Activated T-helper 17 cell treated with anti-CD3 and anti-CD28 coated beads, Interleukin-2, amount 50 U/mL, for 72 hours (primary cell): ENCODE results near the gene MYH7. TPM values are rescaled to one million over a fixed set of nuclear protein-coding genes. Genes with fewer than 3 reads are reported as not detected.

Experiments used
- ATAC-seq: fragments of 150-1000 bp; cut with Tn5 transposase; replicated peaks from 2 replicates; pipeline ENCODE4 v1.10.0; 2021; ENCODE audit warnings: mild to moderate bottlenecking, moderate library complexity
- H3K27ac Mint-ChIP-seq: one replicate; pipeline ENCODE4 v1.8.0; 2022; ENCODE audit warnings: mixed read lengths
- H3K27me3 Mint-ChIP-seq: one replicate; pipeline ENCODE4 v1.8.0; 2022; ENCODE audit warnings: mixed read lengths
- H3K36me3 Mint-ChIP-seq: one replicate; pipeline ENCODE4 v1.8.0; 2022; ENCODE audit warnings: low read depth, mild to moderate bottlenecking, mixed read lengths
- H3K4me1 Mint-ChIP-seq: one replicate; pipeline ENCODE4 v1.8.0; 2022; ENCODE audit warnings: mixed read lengths
- H3K4me3 Mint-ChIP-seq: one replicate; pipeline ENCODE4 v1.8.0; 2022; ENCODE audit warnings: mild to moderate bottlenecking, mixed read lengths
- H3K9me3 Mint-ChIP-seq: one replicate; pipeline ENCODE4 v1.8.0; 2022; ENCODE audit warnings: mixed read lengths
- total RNA-seq, 2 donors: library from RNA; stranded (reverse); gene quantifications; one replicate each; pipeline ENCODE4 v1.2.3, GENCODE V29; 2022

MYH7 gene
- under 1 TPM; 0.13 to 0.19 TPM for total RNA-seq

DNA sequence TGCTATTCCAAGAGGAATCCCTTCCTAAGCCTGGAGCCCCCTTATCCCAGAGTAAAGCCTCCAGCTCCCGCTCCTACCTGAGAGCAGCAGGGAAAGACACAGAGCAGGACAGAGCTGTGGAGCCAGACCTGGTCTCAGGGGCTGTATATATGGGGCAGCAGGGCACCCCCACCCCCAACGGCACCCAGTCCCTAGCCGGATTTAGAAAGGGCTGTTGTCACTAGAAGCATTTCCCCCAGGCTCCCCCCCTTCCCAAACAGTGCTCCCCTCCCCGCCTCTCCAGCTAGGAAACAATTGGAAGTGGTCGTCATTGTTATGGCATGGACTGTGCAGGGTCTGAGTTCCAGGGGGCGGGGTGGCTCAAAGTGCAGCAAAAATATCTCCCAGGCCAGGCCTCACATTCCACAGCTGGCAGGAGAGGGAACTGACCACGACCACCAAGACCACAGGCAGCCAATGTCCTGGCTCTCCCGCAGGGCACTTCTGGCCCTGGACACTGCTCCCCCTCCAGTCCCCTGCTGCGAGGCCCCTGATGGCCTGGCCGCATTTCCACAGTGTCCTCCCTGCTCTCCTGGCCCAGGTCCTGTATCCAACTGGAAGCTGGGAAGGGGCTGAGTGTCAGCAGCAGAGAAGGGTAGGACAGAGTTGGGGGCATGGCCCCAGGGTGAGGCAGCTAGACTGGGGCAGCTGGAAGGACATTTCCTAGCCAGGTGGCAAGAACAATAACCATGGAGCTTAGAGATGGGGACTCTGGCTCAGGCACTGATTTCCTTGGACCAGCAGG lies at the start of gene MYH7:
Gene MYH7 (minus strand): TSS at position 118 of the 784 bp plus-strand sequence. CDS start 1,928 bp downstream, outside the sequence.
- Mint-ChIP-seq H3K4me1 (no peaks in the 10 kb centered on the region), H3K27ac (no peak within 1 kb of the TSS), H3K36me3 (no peaks in the 10 kb centered on the region), H3K4me3 (no peak within 1 kb of the TSS), H3K27me3 (peaks cover 10% of the 10 kb centered on the region), H3K9me3 (no peaks in the 10 kb centered on the region)
- no peak for ATAC-seq

GRCh38 chr14:23483236-23483854 lies 47.9 kb upstream of the MYH7 start:
- no peak overlapping the region for H3K27ac Mint-ChIP-seq
- H3K27me3 Mint-ChIP-seq, result no peaks in the 10 kb centered on the region
- ATAC-seq, result no peak
- H3K4me1 Mint-ChIP-seq, result no peaks in the 10 kb centered on the region
- H3K4me3 Mint-ChIP-seq, result no peak overlapping the region
- H3K36me3 Mint-ChIP-seq, result peaks cover 71% of the 10 kb centered on the region
- H3K9me3 Mint-ChIP-seq, result no peaks in the 10 kb centered on the region

GRCh38 chr14:23482823-23483148 lies 47.3 kb upstream of the MYH7 start:
- no peak overlapping the region for H3K27ac Mint-ChIP-seq
- H3K4me3 Mint-ChIP-seq, result no peak overlapping the region

GRCh38 chr14:23481979-23482822 lies 46.7 kb upstream of the MYH7 start:
- Mint-ChIP-seq H3K4me1 (peaks cover 1% of the 10 kb centered on the region), H3K4me3 (no peak overlapping the region), H3K9me3 (no peaks in the 10 kb centered on the region), H3K27ac (no peak overlapping the region), H3K36me3 (peaks cover 60% of the 10 kb centered on the region), H3K27me3 (no peaks in the 10 kb centered on the region)
- no peak for ATAC-seq

More at GRCh38 chr14:23482823-23483148, 47.3 kb upstream of the MYH7 start:
- Mint-ChIP-seq H3K4me1 (no peaks in the 10 kb centered on the region), H3K9me3 (no peaks in the 10 kb centered on the region), H3K27me3 (no peaks in the 10 kb centered on the region), H3K36me3 (peaks cover 66% of the 10 kb centered on the region)
- ATAC-seq, result no peak

DNA sequence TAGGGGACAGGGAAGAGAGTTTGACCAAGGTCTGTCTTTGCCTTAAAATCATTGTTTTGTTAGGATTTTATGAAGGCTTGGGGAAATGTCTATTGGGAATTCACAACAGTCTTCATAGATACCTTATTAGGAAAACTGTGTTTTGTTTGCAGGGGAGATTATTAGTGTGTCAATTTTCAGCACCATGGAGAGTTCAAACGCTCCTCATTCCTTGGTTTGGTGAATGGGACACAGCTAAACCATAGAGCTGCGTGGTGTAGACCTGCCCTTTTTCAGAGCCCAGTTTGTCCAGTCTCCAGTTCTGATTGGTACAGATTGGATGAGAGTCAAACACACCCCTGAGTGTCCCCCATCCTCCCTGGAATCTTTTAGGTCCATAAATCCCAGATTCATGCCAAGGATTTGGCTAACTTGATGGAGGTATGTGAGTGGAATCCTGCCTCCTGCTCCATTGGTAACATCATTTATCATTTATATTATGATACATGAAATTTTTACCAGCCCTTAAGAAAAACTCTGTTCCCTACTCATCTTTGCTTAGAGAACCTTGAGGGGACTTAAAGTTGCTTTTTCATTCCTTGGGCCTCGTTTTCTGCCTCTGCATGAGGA lies 46.0 kb upstream of the MYH7 start:
- H3K9me3 Mint-ChIP-seq, result no peaks in the 10 kb centered on the region
- no peaks in the 10 kb centered on the region for H3K27me3 Mint-ChIP-seq
- no peak overlapping the region for H3K4me3 Mint-ChIP-seq
- peaks cover 5% of the 10 kb centered on the region for H3K4me1 Mint-ChIP-seq
- no peak overlapping the region for H3K27ac Mint-ChIP-seq
- peaks cover 53% of the 10 kb centered on the region for H3K36me3 Mint-ChIP-seq
- no peak for ATAC-seq

DNA sequence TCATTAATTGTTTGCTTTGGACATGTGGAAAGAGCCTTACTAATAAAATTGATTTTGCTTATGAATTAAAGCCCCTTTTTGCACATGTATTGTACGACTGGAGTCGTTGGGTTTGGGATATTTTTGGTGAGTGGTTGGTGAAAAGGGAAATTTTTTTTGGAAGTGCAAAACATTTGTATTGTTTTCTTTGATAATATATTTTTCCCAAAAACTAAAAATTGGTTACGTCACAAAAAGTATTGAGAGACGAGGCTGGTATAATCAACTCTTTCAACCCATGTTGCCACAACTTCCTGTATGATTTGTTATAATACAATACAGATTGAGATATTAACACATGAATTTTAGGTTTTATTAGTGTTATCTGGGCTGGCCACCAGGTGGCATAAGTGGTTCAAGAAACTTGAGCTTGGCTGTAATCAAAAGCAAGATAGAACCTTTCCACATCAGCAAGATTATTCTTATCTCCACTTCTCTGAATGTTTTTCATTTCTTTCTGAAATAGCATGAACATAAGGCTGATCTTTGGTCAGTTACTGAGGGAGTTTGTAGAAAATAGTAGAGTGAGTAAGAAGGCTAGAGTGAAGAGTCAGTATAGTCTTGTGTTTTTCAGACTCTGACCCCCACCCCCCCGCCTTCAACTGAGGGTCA lies 42.8 kb upstream of the MYH7 start:
- Mint-ChIP-seq H3K27ac (no peak overlapping the region), H3K9me3 (no peaks in the 10 kb centered on the region), H3K4me1 (peaks cover 9% of the 10 kb centered on the region), H3K4me3 (no peak overlapping the region), H3K27me3 (no peaks in the 10 kb centered on the region), H3K36me3 (peaks cover 23% of the 10 kb centered on the region)
- ATAC-seq, result peak; percentile 51

- Mint-ChIP-seq H3K4me1 (peaks cover 11% of the 10 kb centered on the region), H3K9me3 (no peaks in the 10 kb centered on the region), H3K4me3 (no peak overlapping the region), H3K36me3 (no peaks in the 10 kb centered on the region), H3K27me3 (no peaks in the 10 kb centered on the region), H3K27ac (peak overlapping the region; percentile 68)
- ATAC-seq, result no peak
These were observed 35.5 kb upstream of the MYH7 start for GRCh38 chr14:23470947-23471346.

- no peak overlapping the region for H3K4me3 Mint-ChIP-seq
- peak; percentile 3 for ATAC-seq
- H3K27ac Mint-ChIP-seq, result no peak overlapping the region
- H3K4me1 Mint-ChIP-seq, result peaks cover 11% of the 10 kb centered on the region
- no peaks in the 10 kb centered on the region for H3K27me3 Mint-ChIP-seq
- no peaks in the 10 kb centered on the region for H3K9me3 Mint-ChIP-seq
- H3K36me3 Mint-ChIP-seq, result no peaks in the 10 kb centered on the region
These were observed 34.5 kb upstream of the MYH7 start for GRCh38 chr14:23469906-23470403.

DNA sequence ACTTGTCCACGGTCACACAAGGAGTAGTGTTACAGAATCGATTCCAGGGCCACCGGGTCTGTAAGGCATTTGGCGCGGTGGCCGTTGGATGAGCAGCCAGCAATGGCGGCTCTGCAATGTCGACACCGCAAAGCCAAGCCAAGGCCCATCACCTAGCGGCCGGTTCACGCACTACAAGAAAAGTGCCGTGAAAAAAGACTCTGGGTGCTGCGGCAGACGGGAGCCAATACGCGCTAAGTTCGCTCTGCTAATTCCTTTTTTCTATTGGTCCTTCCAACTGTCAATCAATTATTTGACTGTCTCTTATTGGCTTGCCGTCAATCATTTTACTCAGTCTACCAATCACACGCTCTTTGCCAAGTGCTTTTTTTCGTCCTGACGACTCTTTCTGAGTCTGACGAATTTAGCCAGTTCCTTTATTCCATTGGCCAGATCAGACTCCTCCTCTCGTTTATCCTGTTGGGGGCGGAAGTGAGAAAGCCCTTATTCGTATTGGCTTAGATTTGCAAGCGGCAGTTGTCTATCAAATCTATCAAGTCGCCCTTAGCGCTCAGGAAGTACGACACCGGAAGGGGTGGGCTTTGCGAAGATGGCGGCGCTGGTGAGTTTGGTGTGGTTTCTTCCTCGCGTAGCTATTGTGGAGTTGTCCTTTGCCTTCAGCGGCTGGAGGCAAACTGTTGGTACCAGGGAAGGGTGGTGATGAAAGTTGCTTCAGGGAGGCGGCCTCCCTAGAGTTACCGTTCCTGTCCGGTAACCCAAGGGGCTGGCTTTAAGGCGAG lies 33.9 kb upstream of the MYH7 start, which contains the start of gene NGDN:
Gene NGDN (plus strand): TSS at position 577 of the 779 bp plus-strand sequence. CDS start 13 bp downstream, at position 590.
- Mint-ChIP-seq H3K9me3 (no peaks in the 10 kb centered on the region), H3K27ac (peak within 1 kb of the TSS; percentile 68), H3K4me3 (no peak within 1 kb of the TSS), H3K27me3 (no peaks in the 10 kb centered on the region), H3K36me3 (no peaks in the 10 kb centered on the region), H3K4me1 (peaks cover 9% of the 10 kb centered on the region)
- peak; percentile 96 for ATAC-seq

GRCh38 chr14:23468704-23469126 lies 33.3 kb upstream of the MYH7 start:
- no peaks in the 10 kb centered on the region for H3K9me3 Mint-ChIP-seq
- H3K36me3 Mint-ChIP-seq, result no peaks in the 10 kb centered on the region
- no peak overlapping the region for H3K27ac Mint-ChIP-seq
- no peak overlapping the region for H3K4me3 Mint-ChIP-seq
- H3K27me3 Mint-ChIP-seq, result no peaks in the 10 kb centered on the region
- ATAC-seq, result peak; percentile 0
- peaks cover 7% of the 10 kb centered on the region for H3K4me1 Mint-ChIP-seq

- Mint-ChIP-seq H3K36me3 (no peaks in the 10 kb centered on the region), H3K9me3 (no peaks in the 10 kb centered on the region), H3K4me1 (no peaks in the 10 kb centered on the region), H3K4me3 (no peak overlapping the region), H3K27ac (no peak overlapping the region), H3K27me3 (no peaks in the 10 kb centered on the region)
- ATAC-seq, result no peak
These were observed 29.8 kb upstream of the MYH7 start for GRCh38 chr14:23465261-23465660.

- H3K27me3 Mint-ChIP-seq, result peaks cover 3% of the 10 kb centered on the region
- no peaks in the 10 kb centered on the region for H3K9me3 Mint-ChIP-seq
- no peak overlapping the region for H3K27ac Mint-ChIP-seq
These were observed 29.2 kb upstream of the MYH7 start for GRCh38 chr14:23464700-23465099.

DNA sequence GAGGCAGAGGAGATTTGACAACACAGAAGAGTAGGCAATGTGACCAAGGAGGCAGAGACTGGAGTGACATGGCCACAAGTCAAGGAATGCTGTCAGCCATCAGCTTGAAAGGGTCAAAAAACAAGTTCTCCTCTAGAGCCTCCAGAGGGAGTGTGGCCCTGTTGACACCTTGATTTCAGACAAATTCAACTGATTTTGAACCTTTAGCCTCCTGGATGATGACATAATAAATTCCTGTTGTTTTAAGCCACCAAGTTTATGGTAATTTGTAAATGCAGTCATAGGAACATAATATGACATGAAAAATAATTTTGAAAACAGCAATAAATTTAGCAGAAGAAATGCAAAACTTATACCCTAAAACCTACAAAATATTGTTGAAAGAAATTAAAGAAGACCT lies 25.5 kb upstream of the MYH7 start:
- no peaks in the 10 kb centered on the region for H3K36me3 Mint-ChIP-seq
- H3K27me3 Mint-ChIP-seq, result peaks cover 18% of the 10 kb centered on the region
- H3K9me3 Mint-ChIP-seq, result no peaks in the 10 kb centered on the region
- no peaks in the 10 kb centered on the region for H3K4me1 Mint-ChIP-seq
- H3K27ac Mint-ChIP-seq, result no peak overlapping the region
- ATAC-seq, result no peak
- no peak overlapping the region for H3K4me3 Mint-ChIP-seq

More at GRCh38 chr14:23464700-23465099, 29.2 kb upstream of the MYH7 start:
- Mint-ChIP-seq H3K4me1 (no peaks in the 10 kb centered on the region), H3K36me3 (no peaks in the 10 kb centered on the region), H3K4me3 (no peak overlapping the region)
- ATAC-seq, result no peak
